ENCODE data around the gene KIAA1328.

DNA sequence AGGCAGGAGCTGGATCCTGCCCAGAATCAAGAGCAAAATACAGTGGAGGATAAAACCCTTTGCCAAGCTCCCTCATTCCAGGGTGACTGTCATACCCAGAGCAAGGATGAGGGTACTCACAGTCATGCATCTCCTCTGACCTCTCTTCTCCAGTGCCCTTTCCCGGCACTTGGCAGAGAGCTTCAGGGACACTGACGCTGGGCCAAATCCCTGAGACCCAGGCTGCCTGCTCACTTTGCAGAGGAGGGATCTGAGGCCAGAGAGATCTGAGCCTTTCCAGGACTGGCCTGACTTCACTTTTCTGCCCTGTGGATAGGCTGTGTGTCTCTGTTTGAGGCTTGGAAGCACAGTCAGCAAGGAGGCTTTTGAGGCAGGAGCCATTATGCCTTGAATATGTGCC, 406.7 kb downstream of the KIAA1328 start:
- TF ChIP-seq CTCF (IDR thresholded peaks at IDR 0.05) (no peak), POLR2A (IDR thresholded peaks at IDR 0.05) (no peak), POLR2AphosphoS5 (IDR thresholded peaks at IDR 0.05) (no peak)
